Muscle layer of duodenum (tissue), 2 donors: ENCODE data around the gene CREB5.

Source experiments
- H3K27ac ChIP-seq: one replicate; pipeline ENCODE4 v1.7.0; 2013; ENCODE audit warnings: mild to moderate bottlenecking, low read length
- H3K27me3 ChIP-seq: one replicate; pipeline ENCODE4 v1.7.0; 2013; ENCODE audit warnings: low read depth, mild to moderate bottlenecking, control low read depth, low read length
- H3K36me3 ChIP-seq, 2 donors: one replicate each; pipeline ENCODE4 v1.7.0; 2013; ENCODE audit warnings: low read length in 2 of 2, control low read depth in 1 of 2, mild to moderate bottlenecking in 1 of 2; ENCODE audit not compliant: insufficient read depth in 2 of 2, control insufficient read depth in 1 of 2
- H3K4me1 ChIP-seq, 2 donors: one replicate each; pipeline ENCODE4 v1.7.0; 2013; ENCODE audit warnings: low read length in 2 of 2, mild to moderate bottlenecking in 2 of 2, control low read depth in 1 of 2, moderate library complexity in 1 of 2; ENCODE audit not compliant: insufficient read depth in 2 of 2, control insufficient read depth in 1 of 2
- H3K4me3 ChIP-seq, 2 donors: one replicate each; pipeline ENCODE4 v1.7.0; 2013; ENCODE audit warnings: low read length in 2 of 2, low read depth in 1 of 2, mild to moderate bottlenecking in 1 of 2
- H3K9me3 ChIP-seq, 2 donors: one replicate each; pipeline ENCODE4 v1.7.0; 2013; ENCODE audit warnings: low read length in 2 of 2, control low read depth in 1 of 2, mild to moderate bottlenecking in 1 of 2; ENCODE audit not compliant: control insufficient read depth in 1 of 2
- donor health status: healthy.

The CREB5 gene

GRCh38 chr7:28556025-28556424, 143.7 kb downstream of the CREB5 start:
- Histone ChIP-seq H3K4me1 (peaks cover 0 to 4% of the 10 kb centered on the region in 2 donors), H3K27me3 (no peaks in the 10 kb centered on the region), H3K9me3 (no peaks in the 10 kb centered on the region), H3K4me3 (no peak overlapping the region), H3K27ac (no peak overlapping the region), H3K36me3 (no peaks in the 10 kb centered on the region)

- Histone ChIP-seq H3K27me3 (no peaks in the 10 kb centered on the region), H3K4me3 (no peak overlapping the region), H3K9me3 (no peaks in the 10 kb centered on the region), H3K4me1 (no peaks in the 10 kb centered on the region), H3K36me3 (no peaks in the 10 kb centered on the region), H3K27ac (no peak overlapping the region)
These were observed 144.4 kb downstream of the CREB5 start for GRCh38 chr7:28556671-28557070.

GRCh38 chr7:28558236-28558635, 145.9 kb downstream of the CREB5 start:
- Histone ChIP-seq H3K4me3 (no peak overlapping the region), H3K36me3 (no peaks in the 10 kb centered on the region), H3K4me1 (no peaks in the 10 kb centered on the region), H3K27ac (no peak overlapping the region), H3K9me3 (no peaks in the 10 kb centered on the region), H3K27me3 (no peaks in the 10 kb centered on the region)

GRCh38 chr7:28560767-28561166, 148.4 kb downstream of the CREB5 start:
- Histone ChIP-seq H3K4me3 (no peak overlapping the region), H3K9me3 (no peaks in the 10 kb centered on the region), H3K27me3 (no peaks in the 10 kb centered on the region), H3K36me3 (no peaks in the 10 kb centered on the region), H3K27ac (no peak overlapping the region), H3K4me1 (no peaks in the 10 kb centered on the region)

GRCh38 chr7:28564033-28564432, 151.7 kb downstream of the CREB5 start:
- no peaks in the 10 kb centered on the region for H3K9me3 ChIP-seq
- H3K4me3 ChIP-seq, result no peak overlapping the region
- H3K4me1 ChIP-seq, result no peaks in the 10 kb centered on the region
- no peaks in the 10 kb centered on the region for H3K36me3 ChIP-seq
- H3K27ac ChIP-seq, result no peak overlapping the region
- H3K27me3 ChIP-seq, result no peaks in the 10 kb centered on the region

- H3K36me3 ChIP-seq, result no peaks in the 10 kb centered on the region
- H3K27me3 ChIP-seq, result no peaks in the 10 kb centered on the region
- H3K9me3 ChIP-seq, result no peaks in the 10 kb centered on the region
- H3K4me3 ChIP-seq, result no peak overlapping the region
- H3K27ac ChIP-seq, result no peak overlapping the region
- no peaks in the 10 kb centered on the region for H3K4me1 ChIP-seq
These were observed 152.5 kb downstream of the CREB5 start for GRCh38 chr7:28564755-28565374.

- H3K36me3 ChIP-seq, result no peaks in the 10 kb centered on the region
- no peak overlapping the region for H3K27ac ChIP-seq
- no peaks in the 10 kb centered on the region for H3K4me1 ChIP-seq
- H3K9me3 ChIP-seq, result no peaks in the 10 kb centered on the region
- no peaks in the 10 kb centered on the region for H3K27me3 ChIP-seq
- H3K4me3 ChIP-seq, result no peak overlapping the region
These were observed 153.7 kb downstream of the CREB5 start for GRCh38 chr7:28565980-28566379.

- no peak overlapping the region for H3K27ac ChIP-seq
These were observed 158.0 kb downstream of the CREB5 start for GRCh38 chr7:28570113-28570969.

GRCh38 chr7:28570970-28571288, 158.6 kb downstream of the CREB5 start:
- Histone ChIP-seq H3K27ac (no peak overlapping the region), H3K4me1 (peaks cover 0 to 5% of the 10 kb centered on the region in 2 donors), H3K27me3 (no peaks in the 10 kb centered on the region), H3K36me3 (no peaks in the 10 kb centered on the region), H3K4me3 (no peak overlapping the region), H3K9me3 (no peaks in the 10 kb centered on the region)

More at GRCh38 chr7:28570113-28570969, 158.0 kb downstream of the CREB5 start:
- Histone ChIP-seq H3K4me3 (no peak overlapping the region), H3K27me3 (no peaks in the 10 kb centered on the region), H3K9me3 (no peaks in the 10 kb centered on the region), H3K4me1 (peaks cover 0 to 5% of the 10 kb centered on the region in 2 donors), H3K36me3 (no peaks in the 10 kb centered on the region)

- Histone ChIP-seq H3K4me3 (no peak overlapping the region), H3K27ac (no peak overlapping the region), H3K4me1 (peaks cover 0 to 5% of the 10 kb centered on the region in 2 donors), H3K27me3 (no peaks in the 10 kb centered on the region), H3K9me3 (no peaks in the 10 kb centered on the region), H3K36me3 (no peaks in the 10 kb centered on the region)
These were observed 159.1 kb downstream of the CREB5 start for GRCh38 chr7:28571405-28571804.

GRCh38 chr7:28572321-28573058, 160.2 kb downstream of the CREB5 start:
- Histone ChIP-seq H3K4me1 (peaks cover 0 to 5% of the 10 kb centered on the region in 2 donors), H3K9me3 (no peaks in the 10 kb centered on the region), H3K4me3 (no peak overlapping the region), H3K27me3 (no peaks in the 10 kb centered on the region), H3K27ac (no peak overlapping the region), H3K36me3 (no peaks in the 10 kb centered on the region)
